ENCODE data around the gene GSAP. TPM values are rescaled to one million over a fixed set of nuclear protein-coding genes. Genes with fewer than 3 reads are reported as not detected.

GSAP gene
- total and polyA plus RNA-seq, 2 donors (not counting 1 experiment from before 2014, with no cell fraction given): 140 to 207 TPM

- Histone ChIP-seq H3K4me3 (ENCODE audit: control extremely low read depth in 1 of 5, extremely low read depth in 1 of 5, insufficient read depth in 1 of 5, low read depth in 2 of 5, low read length in 4 of 5) (no peak overlapping the region), H3K27me3 (replicated peaks in 1 of 4; ENCODE audit: control extremely low read depth in 1 of 4, control insufficient read depth in 3 of 4, insufficient read depth in 4 of 4, low read length in 3 of 4) (no peaks in the 10 kb centered on the region), H3K79me2 (ENCODE audit: control insufficient read depth, insufficient read depth, low read length) (no peaks in the 10 kb centered on the region), H3K9me3 (ENCODE audit: control extremely low read depth in 1 of 3, control insufficient read depth in 2 of 3, insufficient read depth in 1 of 3, low read length in 2 of 3) (no peaks in the 10 kb centered on the region), H3K4me2 (replicated peaks; ENCODE audit: low read depth, low read length, poor library complexity, severe bottlenecking) (no peak overlapping the region), H3K4me1 (ENCODE audit: control insufficient read depth in 2 of 2, insufficient read depth in 2 of 2, low read length in 2 of 2) (no peaks in the 10 kb centered on the region), H3K27ac (ENCODE audit: low read length in 2 of 2) (no peak overlapping the region), H3K9ac (ENCODE audit: low read length) (no peak overlapping the region), H4K20me1 (ENCODE audit: control insufficient read depth, insufficient read depth, low read length, poor library complexity, severe bottlenecking) (no peaks in the 10 kb centered on the region), H2AFZ (ENCODE audit: insufficient read depth, low read depth, low read length, poor library complexity, severe bottlenecking) (no peak overlapping the region), H3K36me3 (replicated peaks in 1 of 2; ENCODE audit: control extremely low read depth in 1 of 2, control insufficient read depth in 1 of 2, extremely low read depth in 1 of 2, insufficient read depth in 2 of 2, low read length in 1 of 2) (peaks cover 6 to 81% of the 10 kb centered on the region in 2 experiments)
- H3K4me1 Mint-ChIP-seq: peaks cover 7% of the 10 kb centered on the region
- ChIA-PET POLR2A (no interaction called here), CTCF (interaction anchor here (1.1 to 2.5 kb wide), 3 partner anchors 12 to 73 kb away, joined by 3 to 11 read pairs (median 3); no protein-coding TSS in a partner anchor)
- H3K9me3 Mint-ChIP-seq (ENCODE audit: insufficient read depth): no peaks in the 10 kb centered on the region
- intact Hi-C loops (cut with micrococcal nuclease): no loop called here
- H3K27me3 Mint-ChIP-seq: no peaks in the 10 kb centered on the region
- no peak overlapping the region for H3K4me3 Mint-ChIP-seq
- 96% methylated on average over 4 of the region's 4 CpGs for WGBS (ENCODE audit: insufficient coverage)
- no peak for DNase-seq
- no peak for ATAC-seq (ENCODE audit: low read depth)
- no peak for TF ChIP-seq EZH2 (IDR thresholded peaks at IDR 0.05; ENCODE audit: borderline replicate concordance, insufficient read depth, low read depth, low read length, poor library complexity, severe bottlenecking)
- TF ChIP-seq, protein P1, sequence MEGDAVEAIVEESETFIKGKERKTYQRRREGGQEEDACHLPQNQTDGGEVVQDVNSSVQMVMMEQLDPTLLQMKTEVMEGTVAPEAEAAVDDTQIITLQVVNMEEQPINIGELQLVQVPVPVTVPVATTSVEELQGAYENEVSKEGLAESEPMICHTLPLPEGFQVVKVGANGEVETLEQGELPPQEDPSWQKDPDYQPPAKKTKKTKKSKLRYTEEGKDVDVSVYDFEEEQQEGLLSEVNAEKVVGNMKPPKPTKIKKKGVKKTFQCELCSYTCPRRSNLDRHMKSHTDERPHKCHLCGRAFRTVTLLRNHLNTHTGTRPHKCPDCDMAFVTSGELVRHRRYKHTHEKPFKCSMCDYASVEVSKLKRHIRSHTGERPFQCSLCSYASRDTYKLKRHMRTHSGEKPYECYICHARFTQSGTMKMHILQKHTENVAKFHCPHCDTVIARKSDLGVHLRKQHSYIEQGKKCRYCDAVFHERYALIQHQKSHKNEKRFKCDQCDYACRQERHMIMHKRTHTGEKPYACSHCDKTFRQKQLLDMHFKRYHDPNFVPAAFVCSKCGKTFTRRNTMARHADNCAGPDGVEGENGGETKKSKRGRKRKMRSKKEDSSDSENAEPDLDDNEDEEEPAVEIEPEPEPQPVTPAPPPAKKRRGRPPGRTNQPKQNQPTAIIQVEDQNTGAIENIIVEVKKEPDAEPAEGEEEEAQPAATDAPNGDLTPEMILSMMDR (IDR thresholded peaks at IDR 0.05): no peak
- no peak overlapping the region for H3K27ac Mint-ChIP-seq
Measured at GRCh38 chr7:77320137-77320536, 96.0 kb downstream of the GSAP start.

DNA sequence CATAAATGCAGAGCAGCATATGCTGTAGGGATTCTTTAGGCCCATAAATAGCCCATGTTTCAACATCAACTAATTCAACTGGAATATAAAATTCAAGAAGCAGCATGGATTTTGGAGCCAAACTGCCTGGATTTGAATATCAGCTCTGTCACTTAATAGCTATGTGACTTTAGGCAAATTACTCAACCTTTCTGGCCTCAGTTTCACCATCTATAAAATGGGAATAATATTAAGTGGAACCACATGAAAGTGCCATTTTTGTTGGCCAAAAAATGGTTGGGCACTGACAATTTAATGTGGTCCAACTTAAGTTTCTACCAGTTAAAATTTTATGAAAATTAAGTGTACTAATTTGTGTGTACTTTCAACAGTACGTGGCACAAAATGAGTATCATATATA is 98.1 kb downstream of the GSAP start:
- no peak for TF ChIP-seq EZH2 (IDR thresholded peaks at IDR 0.05; ENCODE audit: borderline replicate concordance, insufficient read depth, low read depth, low read length, poor library complexity, severe bottlenecking)
- TF ChIP-seq, protein P1 (IDR thresholded peaks at IDR 0.05): no peak
- intact Hi-C loops (cut with micrococcal nuclease): no loop called here
- ATAC-seq (ENCODE audit: low read depth) (no peak), DNase-seq (no peak)
- no peak overlapping the region for H3K9ac ChIP-seq (ENCODE audit: low read length)
- Mint-ChIP-seq H3K27me3 (no peaks in the 10 kb centered on the region), H3K4me1 (peaks cover 7% of the 10 kb centered on the region), H3K4me3 (no peak overlapping the region), H3K27ac (no peak overlapping the region), H3K9me3 (ENCODE audit: insufficient read depth) (no peaks in the 10 kb centered on the region)
- H3K36me3 ChIP-seq (replicated peaks in 1 of 2; ENCODE audit: control extremely low read depth in 1 of 2, control insufficient read depth in 1 of 2, extremely low read depth in 1 of 2, insufficient read depth in 2 of 2, low read length in 1 of 2): peaks cover 2 to 88% of the 10 kb centered on the region in 2 experiments
- H3K27ac ChIP-seq (ENCODE audit: low read length in 2 of 2): no peak overlapping the region
- H3K27me3 ChIP-seq (replicated peaks in 1 of 4; ENCODE audit: control extremely low read depth in 1 of 4, control insufficient read depth in 3 of 4, insufficient read depth in 4 of 4, low read length in 3 of 4): no peaks in the 10 kb centered on the region
- no peaks in the 10 kb centered on the region for H3K4me1 ChIP-seq (ENCODE audit: control insufficient read depth in 2 of 2, insufficient read depth in 2 of 2, low read length in 2 of 2)
- no peak overlapping the region for H2AFZ ChIP-seq (ENCODE audit: insufficient read depth, low read depth, low read length, poor library complexity, severe bottlenecking)
- POLR2A ChIA-PET: no interaction called here
- CTCF ChIA-PET: interaction anchor here (0.7 kb wide), 1 partner anchor 14 kb away, joined by 3 read pairs; no protein-coding TSS in a partner anchor
- no CpG with 5 or more reads among the region's 1 CpG for WGBS (ENCODE audit: insufficient coverage)
- H3K4me2 ChIP-seq (replicated peaks; ENCODE audit: low read depth, low read length, poor library complexity, severe bottlenecking): no peak overlapping the region
- no peaks in the 10 kb centered on the region for H3K79me2 ChIP-seq (ENCODE audit: control insufficient read depth, insufficient read depth, low read length)
- no peak overlapping the region for H3K4me3 ChIP-seq (ENCODE audit: control extremely low read depth in 1 of 5, extremely low read depth in 1 of 5, insufficient read depth in 1 of 5, low read depth in 2 of 5, low read length in 4 of 5)
- no peaks in the 10 kb centered on the region for H3K9me3 ChIP-seq (ENCODE audit: control extremely low read depth in 1 of 3, control insufficient read depth in 2 of 3, insufficient read depth in 1 of 3, low read length in 2 of 3)
- peaks cover 6% of the 10 kb centered on the region for H4K20me1 ChIP-seq (ENCODE audit: control insufficient read depth, insufficient read depth, low read length, poor library complexity, severe bottlenecking)

Data from B cell (primary cell).